Stimulated activated CD8-positive, alpha-beta memory T cell treated with anti-CD3 and anti-CD28 coated beads, Interleukin-15, amount 100 ng/mL, for 1 hour (primary cell): ENCODE results near the gene MGST2.

ENCODE experiments used
- DNase-seq: peaks from one replicate; pipeline ENCODE4 v3.0.0-alpha.2; 2020; ENCODE audit warnings: low read depth

The MGST2 gene

DNA sequence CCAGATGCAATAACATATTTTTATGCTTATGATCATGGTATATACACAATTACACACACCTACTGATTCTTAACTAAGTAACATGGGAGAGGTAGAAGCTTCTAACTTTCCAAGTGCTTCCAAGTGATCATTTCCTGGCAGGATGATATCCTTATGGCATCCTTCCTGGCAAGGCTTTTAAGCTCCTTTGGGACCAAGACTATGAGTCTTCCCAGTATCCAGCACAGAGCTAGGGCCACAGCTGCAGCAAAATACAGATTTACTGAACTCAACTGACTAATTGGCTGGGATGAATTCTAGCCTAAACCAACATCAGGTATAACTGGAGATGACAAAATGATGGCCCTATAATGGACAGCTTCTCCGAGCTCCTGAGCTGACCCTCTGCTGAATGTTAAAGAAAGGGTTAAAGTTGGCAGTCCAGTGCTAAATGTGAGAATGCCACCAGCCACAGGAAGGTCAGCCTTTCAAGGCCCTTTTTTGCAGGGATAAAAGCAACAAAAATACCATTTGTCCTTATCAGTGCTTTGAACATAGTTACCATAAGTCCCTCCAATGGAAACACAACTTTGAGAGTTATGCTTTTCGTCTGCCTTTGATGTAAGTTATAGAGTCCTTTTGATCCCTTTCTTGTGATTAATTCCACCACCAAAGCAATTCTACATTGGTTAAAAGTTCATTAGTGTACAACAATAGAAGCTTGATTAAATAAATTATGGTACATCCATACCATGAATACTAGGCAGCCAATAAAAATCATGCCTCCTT, 73.4 kb downstream of the MGST2 start:
- DNase-seq = no peak

DNA sequence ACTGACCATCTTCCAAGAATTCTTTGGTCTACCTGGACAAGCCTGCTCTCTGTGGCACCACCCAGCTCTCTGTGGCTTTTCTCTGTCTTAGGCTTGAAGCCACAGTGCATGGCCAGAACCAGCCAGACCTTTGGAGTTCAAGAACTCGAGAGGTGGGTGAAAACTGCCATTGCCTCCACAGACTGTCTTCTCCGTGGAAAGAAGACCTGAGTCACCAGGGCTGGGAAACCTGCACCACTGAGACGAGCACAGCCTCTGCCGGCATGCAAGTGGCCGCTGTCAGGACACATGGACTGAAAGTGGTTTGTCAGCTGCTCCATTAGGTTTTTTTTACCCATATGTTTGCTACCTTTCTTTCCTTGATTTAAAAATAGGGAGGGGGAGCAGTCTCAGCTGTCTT, 74.5 kb downstream of the MGST2 start:
- no peak for DNase-seq

DNA sequence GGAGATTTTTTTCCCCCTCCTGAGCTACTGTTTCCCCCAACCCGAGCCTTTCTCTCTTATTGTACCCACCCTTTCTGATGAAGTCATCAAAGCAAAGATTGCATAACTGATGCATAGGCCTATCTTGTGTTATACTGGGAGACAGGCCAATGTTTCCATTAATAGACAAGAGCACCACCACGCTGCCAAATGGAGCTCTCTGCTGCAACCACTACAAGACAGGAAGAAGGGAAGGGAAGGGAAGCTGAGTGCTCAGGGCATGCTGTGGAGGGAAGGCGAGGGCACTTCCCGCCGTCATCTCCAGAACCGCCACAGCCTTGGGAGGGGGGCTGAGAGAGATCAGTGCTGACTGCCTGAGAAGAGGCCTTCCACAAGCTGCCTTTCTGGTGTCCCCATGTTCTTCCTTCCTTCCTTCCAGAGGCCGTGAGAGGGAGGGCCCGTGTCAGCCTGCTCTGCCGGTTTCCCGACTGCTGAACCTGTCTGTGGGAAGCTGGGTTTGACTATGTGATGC, 75.0 kb downstream of the MGST2 start:
- no peak for DNase-seq

DNA sequence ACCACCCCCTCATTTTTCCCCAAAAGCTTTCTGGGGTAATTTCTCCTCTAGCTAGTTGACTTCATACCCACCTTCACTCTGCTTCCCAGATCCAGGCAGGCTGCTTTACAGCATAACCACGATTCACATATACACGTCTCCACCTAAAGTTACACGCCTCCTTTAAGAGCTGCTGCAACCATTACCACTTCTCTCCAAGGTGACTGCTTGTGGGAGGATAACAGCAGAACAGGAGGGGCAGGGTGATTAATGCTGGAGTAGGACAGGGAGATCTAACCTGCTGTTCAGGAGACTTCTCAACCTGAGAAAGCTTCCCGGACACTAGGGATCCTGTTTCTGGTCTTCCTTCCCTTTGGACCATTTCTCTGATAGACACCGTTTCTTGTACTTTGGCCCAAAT, 77.4 kb downstream of the MGST2 start:
- no peak for DNase-seq

DNA sequence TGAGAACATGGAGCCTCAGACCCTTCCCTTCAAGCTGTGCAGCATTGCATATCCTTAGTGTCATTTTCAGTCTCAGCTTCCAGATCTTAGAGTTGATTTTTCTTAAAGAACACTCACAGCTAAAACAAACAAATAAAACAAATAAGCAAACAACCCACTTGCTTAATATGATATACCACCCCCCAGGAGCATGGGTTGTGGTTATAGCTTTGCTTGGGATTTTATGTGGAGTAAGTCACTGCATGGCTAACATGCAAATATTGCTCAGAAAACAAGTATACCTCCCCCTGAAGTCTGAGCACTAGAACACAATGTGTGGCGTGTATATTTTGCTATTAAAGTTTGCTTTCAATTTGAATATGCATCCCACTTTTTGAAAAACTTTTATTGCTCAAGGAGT, 78.6 kb downstream of the MGST2 start:
- DNase-seq = no peak

DNA sequence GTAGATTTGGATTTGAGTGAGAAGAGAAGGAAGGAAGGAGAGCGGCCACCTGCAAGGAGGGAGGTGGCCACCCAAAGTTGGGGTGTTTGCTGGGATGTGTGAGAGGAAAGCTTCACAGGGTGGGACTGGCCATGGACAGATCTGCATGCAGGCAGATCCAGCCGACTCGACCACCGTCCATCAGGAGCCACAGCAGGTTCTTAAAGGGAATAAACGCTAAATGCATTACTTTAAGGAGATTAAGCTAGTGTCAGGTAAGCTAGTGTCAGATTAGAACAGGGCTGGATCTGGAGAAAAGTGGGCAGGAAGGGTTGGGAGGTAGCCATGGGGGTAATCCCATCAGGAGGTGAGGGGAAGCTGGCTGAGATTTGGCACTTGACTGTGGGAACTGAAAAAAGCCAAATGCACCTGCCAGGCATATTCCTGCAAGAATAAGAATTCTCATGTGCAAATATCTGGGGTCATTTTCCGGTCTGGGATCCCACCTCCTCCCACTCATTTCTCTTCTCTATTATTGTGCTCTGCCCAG, 79.6 kb downstream of the MGST2 start:
- no peak for DNase-seq

DNA sequence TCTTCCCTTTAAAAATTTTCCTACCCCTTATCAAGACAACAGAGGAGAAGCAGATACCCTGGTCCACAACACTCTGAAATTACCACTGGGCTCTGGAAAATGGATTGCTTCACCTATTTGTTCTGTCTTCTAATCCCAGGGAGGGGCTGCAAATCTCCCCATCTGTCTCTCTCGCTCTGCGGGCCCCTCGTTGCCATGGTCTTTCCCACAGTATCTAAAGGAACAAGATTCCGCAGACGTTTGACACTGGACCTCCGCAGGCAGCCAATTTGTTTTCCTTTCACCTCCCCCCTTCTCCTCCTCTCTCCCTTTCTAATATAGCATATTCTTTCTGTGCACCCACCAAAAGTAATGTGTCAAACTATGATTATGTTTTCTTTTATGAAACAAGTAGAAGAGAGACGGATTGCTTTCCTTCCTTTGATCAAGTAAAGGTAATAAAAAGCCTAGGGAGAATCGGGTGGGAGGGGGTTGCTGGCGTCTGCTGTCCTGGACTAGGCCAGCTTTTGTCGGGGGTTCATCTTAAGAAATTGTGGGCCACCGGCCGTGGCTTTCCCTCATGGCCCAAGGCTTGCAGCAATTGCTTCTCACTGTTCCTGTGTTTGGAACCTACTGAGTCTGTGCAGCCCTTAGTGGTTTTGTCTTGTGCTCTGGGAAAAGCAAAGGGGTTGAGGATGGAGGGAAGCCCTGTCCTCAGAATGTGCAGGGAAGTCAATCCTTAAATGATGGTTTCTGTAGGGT, 81.0 kb downstream of the MGST2 start:
- no peak for DNase-seq

DNA sequence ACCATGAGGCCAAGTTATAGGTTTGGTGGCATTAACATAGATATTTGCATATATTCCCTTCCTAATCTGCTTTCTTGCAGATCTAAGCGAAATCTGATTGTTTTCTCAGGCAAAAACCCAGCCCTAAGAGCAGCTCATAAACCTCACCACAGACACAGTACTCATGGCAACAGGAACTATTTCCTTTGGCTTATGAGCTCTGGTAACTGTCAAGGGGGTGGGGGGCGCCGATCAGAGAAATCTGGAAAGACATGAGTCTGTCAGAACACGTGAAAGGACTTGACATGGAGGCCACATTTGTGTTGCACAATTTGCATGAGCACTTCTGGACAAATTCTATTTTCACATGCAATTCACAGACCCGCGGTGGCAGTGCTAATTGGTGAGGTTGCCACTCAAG, 83.7 kb downstream of the MGST2 start:
- DNase-seq = no peak

DNA sequence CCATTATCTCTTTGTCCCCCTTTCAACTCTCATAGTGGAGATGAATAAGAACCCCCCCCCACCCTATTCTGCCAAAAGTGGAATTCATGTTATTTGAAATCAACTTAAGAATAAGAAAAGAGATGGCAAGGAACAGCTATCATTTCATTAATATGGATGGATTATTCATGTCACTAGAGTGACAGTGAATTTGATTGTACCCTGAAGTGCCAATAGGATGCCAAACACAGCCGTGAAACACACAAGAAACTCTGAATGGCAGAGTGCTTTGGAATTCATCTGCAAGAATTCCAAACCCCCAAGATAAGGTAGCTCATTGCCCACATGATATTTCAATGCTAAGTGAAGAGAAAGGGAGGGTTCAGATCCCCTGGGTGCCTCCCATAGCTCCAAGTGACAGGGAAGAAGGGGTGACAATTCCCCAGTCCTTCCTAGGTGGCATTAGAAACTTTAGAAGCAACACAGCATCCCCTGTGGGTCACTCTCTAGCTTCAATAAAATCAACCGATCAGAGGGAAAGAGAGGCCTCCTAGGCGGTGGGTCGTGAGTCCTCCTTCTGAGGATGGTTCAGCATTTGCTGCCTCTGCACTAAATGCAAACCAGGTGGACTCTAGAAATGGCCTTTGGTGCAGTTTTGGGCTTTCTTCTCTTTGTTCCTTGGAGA, 84.3 kb downstream of the MGST2 start:
- no peak for DNase-seq

DNA sequence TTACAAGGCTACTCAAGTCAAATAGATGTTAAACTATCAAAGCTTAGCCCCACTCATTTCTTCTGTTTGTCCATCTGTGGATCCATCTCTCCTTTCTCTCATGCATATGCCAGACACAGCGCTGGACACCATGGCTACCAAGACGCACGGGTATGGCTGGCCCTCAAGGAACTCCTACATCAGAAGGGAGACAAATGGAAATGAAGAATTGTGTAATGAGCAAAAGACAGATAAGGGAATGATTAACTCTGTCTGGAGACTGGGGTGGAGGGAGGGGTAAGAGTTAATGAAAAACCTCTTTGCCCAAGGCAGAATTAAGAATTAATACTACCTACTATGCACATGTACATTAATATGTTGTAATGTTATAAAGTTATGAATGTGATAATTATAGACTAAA, 88.1 kb downstream of the MGST2 start:
- DNase-seq = no peak
